H1 (cell line): ENCODE measurements around the gene TRIM38. TPM values are rescaled to one million over a fixed set of nuclear protein-coding genes. Genes with fewer than 3 reads are reported as not detected.

Experiments used
- CBX8 ChIP-seq: fragments of 300-800, 300-1000 bp; sonication (generic); IDR thresholded peaks from 2 replicates; pipeline ENCODE4 v1.7.1; 2016; ENCODE audit warnings: low read depth, low read length, borderline replicate concordance
- HDAC2 ChIP-seq, 2 experiments: fragments of 300-600 bp in 1 of 2; sonication (generic) in 1 of 2; IDR thresholded peaks; 2 replicates each; pipeline ENCODE4 v1.6.1; 2011 to 2012; ENCODE audit warnings: low read depth in 2 of 2, low read length in 2 of 2, mild to moderate bottlenecking in 2 of 2, moderate library complexity in 2 of 2, borderline replicate concordance in 1 of 2, inconsistent platforms in 1 of 2
- SAP30 ChIP-seq: fragments of 300-600 bp; sonication (generic); IDR thresholded peaks from 2 replicates; pipeline ENCODE4 v1.7.1; 2012; ENCODE audit warnings: low read length, moderate library complexity, mild to moderate bottlenecking, inconsistent platforms; ENCODE audit not compliant: insufficient read depth, insufficient replicate concordance
- SP1 ChIP-seq: IDR thresholded peaks from 2 replicates; pipeline ENCODE4 v1.6.1; 2011; ENCODE audit warnings: low read depth, low read length
- SP4 ChIP-seq: IDR thresholded peaks from 2 replicates; pipeline ENCODE4 v1.6.1; 2012; ENCODE audit warnings: low read length, inconsistent platforms
- polyA plus RNA-seq, 7 experiments: library from polyadenylated mRNA; depleted of rRNA in 3 of 7; stranded (reverse) in 5 of 7; unstranded in 2 of 7; fragments of >200 nt in 5 of 7; fragments of 200-250 nt in 2 of 7; gene quantifications; 1 replicate in 5 of 7; 2 replicates in 1 of 7; 4 replicates in 1 of 7; pipeline versions ENCODE4 v1.2.1 to v1.2.3, GENCODE V29; 2011 to 2013; ENCODE audit warnings: missing spikeins in 2 of 7, mixed read lengths in 2 of 7
- total RNA-seq: library from RNA; stranded (reverse); fragmentation: NEBNext Ultra II Directional; extraction: Animal tissue kit (Norgen Biotek cat#: 25700); gene quantifications from 2 replicates; pipeline ENCODE4 v1.2.1, GENCODE V29; 2021
- TF ChIP-seq, protein P1 (sequence below): fragments of 300-600 bp; sonication (generic); IDR thresholded peaks from 2 replicates; pipeline ENCODE4 v1.7.1; 2012; ENCODE audit warnings: low read length, moderate library complexity, mild to moderate bottlenecking, inconsistent platforms; ENCODE audit not compliant: insufficient replicate concordance
- TF ChIP-seq, protein P2 (sequence below): IDR thresholded peaks from 2 replicates; pipeline ENCODE4 v1.6.1; 2012; ENCODE audit warnings: low read length, inconsistent platforms

The TRIM38 gene
- total and polyA plus RNA-seq, 2 of the 8 experiments (the other 6 are each of a cell fraction or from before 2014, with no cell fraction given) = 0.43 to 0.56 TPM

DNA sequence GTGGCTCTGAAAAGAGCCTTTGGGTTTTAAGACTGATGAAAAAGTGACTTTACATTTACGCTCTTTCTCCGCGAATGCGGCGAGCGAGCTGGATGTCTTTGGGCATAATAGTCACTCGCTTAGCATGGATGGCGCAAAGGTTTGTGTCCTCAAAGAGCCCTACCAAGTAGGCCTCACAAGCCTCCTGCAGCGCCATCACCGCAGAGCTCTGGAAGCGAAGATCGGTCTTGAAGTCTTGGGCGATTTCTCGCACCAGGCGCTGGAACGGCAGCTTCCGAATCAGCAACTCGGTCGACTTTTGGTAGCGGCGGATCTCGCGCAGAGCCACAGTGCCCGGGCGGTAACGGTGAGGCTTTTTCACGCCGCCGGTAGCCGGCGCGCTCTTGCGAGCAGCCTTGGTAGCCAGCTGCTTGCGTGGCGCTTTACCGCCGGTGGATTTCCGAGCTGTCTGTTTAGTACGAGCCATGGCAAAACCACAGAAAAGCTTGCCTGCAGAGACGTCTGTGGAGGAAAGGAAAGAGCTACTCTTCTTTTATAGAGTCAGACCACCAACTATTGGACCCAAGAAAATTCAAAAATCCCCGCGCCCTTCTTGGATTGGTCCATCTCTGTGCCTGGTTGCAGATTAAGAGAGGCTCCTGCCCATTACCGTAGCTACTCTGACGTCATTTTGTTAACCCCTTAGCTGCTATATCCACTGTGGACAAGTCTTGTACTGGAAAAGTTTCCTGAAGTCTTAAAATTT, 69.2 kb downstream of the TRIM38 start (continued):
- TF ChIP-seq, protein P1, sequence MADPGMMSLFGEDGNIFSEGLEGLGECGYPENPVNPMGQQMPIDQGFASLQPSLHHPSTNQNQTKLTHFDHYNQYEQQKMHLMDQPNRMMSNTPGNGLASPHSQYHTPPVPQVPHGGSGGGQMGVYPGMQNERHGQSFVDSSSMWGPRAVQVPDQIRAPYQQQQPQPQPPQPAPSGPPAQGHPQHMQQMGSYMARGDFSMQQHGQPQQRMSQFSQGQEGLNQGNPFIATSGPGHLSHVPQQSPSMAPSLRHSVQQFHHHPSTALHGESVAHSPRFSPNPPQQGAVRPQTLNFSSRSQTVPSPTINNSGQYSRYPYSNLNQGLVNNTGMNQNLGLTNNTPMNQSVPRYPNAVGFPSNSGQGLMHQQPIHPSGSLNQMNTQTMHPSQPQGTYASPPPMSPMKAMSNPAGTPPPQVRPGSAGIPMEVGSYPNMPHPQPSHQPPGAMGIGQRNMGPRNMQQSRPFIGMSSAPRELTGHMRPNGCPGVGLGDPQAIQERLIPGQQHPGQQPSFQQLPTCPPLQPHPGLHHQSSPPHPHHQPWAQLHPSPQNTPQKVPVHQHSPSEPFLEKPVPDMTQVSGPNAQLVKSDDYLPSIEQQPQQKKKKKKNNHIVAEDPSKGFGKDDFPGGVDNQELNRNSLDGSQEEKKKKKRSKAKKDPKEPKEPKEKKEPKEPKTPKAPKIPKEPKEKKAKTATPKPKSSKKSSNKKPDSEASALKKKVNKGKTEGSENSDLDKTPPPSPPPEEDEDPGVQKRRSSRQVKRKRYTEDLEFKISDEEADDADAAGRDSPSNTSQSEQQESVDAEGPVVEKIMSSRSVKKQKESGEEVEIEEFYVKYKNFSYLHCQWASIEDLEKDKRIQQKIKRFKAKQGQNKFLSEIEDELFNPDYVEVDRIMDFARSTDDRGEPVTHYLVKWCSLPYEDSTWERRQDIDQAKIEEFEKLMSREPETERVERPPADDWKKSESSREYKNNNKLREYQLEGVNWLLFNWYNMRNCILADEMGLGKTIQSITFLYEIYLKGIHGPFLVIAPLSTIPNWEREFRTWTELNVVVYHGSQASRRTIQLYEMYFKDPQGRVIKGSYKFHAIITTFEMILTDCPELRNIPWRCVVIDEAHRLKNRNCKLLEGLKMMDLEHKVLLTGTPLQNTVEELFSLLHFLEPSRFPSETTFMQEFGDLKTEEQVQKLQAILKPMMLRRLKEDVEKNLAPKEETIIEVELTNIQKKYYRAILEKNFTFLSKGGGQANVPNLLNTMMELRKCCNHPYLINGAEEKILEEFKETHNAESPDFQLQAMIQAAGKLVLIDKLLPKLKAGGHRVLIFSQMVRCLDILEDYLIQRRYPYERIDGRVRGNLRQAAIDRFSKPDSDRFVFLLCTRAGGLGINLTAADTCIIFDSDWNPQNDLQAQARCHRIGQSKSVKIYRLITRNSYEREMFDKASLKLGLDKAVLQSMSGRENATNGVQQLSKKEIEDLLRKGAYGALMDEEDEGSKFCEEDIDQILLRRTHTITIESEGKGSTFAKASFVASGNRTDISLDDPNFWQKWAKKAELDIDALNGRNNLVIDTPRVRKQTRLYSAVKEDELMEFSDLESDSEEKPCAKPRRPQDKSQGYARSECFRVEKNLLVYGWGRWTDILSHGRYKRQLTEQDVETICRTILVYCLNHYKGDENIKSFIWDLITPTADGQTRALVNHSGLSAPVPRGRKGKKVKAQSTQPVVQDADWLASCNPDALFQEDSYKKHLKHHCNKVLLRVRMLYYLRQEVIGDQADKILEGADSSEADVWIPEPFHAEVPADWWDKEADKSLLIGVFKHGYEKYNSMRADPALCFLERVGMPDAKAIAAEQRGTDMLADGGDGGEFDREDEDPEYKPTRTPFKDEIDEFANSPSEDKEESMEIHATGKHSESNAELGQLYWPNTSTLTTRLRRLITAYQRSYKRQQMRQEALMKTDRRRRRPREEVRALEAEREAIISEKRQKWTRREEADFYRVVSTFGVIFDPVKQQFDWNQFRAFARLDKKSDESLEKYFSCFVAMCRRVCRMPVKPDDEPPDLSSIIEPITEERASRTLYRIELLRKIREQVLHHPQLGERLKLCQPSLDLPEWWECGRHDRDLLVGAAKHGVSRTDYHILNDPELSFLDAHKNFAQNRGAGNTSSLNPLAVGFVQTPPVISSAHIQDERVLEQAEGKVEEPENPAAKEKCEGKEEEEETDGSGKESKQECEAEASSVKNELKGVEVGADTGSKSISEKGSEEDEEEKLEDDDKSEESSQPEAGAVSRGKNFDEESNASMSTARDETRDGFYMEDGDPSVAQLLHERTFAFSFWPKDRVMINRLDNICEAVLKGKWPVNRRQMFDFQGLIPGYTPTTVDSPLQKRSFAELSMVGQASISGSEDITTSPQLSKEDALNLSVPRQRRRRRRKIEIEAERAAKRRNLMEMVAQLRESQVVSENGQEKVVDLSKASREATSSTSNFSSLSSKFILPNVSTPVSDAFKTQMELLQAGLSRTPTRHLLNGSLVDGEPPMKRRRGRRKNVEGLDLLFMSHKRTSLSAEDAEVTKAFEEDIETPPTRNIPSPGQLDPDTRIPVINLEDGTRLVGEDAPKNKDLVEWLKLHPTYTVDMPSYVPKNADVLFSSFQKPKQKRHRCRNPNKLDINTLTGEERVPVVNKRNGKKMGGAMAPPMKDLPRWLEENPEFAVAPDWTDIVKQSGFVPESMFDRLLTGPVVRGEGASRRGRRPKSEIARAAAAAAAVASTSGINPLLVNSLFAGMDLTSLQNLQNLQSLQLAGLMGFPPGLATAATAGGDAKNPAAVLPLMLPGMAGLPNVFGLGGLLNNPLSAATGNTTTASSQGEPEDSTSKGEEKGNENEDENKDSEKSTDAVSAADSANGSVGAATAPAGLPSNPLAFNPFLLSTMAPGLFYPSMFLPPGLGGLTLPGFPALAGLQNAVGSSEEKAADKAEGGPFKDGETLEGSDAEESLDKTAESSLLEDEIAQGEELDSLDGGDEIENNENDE = peak; percentile 89
- TF ChIP-seq HDAC2 (IDR thresholded peaks at IDR 0.05; ENCODE audit: borderline replicate concordance in 1 of 2, low read depth in 2 of 2, low read length in 2 of 2) (peak in 1 of 2 experiments; percentile 77; a peak in 1 of 4 replicates), SP4 (0 out of 2 replicates have a peak, but pooled peaks have one; percentile 24), SAP30 (peak; percentile 63), CBX8 (no peak), SP1 (peak; percentile 95)
- TF ChIP-seq, protein P2, sequence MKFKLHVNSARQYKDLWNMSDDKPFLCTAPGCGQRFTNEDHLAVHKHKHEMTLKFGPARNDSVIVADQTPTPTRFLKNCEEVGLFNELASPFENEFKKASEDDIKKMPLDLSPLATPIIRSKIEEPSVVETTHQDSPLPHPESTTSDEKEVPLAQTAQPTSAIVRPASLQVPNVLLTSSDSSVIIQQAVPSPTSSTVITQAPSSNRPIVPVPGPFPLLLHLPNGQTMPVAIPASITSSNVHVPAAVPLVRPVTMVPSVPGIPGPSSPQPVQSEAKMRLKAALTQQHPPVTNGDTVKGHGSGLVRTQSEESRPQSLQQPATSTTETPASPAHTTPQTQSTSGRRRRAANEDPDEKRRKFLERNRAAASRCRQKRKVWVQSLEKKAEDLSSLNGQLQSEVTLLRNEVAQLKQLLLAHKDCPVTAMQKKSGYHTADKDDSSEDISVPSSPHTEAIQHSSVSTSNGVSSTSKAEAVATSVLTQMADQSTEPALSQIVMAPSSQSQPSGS = peak; percentile 98
